K562 (cell line): ENCODE measurements around the gene KNSTRN. TPM values are rescaled to one million over a fixed set of nuclear protein-coding genes. Genes with fewer than 3 reads are reported as not detected.

ENCODE experiments used
- ATF6 ChIP-seq: sonication (generic); formaldehyde crosslinking; IDR thresholded peaks from 2 replicates; pipeline ENCODE4 v1.4.0; 2020; ENCODE audit warnings: mild to moderate bottlenecking, missing genetic modification reagents
- CC2D1A ChIP-seq: fragments of 450-650 bp; IDR thresholded peaks from 2 replicates; pipeline ENCODE4 v1.6.1; 2017; ENCODE audit warnings: mild to moderate bottlenecking
- CUX1 ChIP-seq: fragments of 200-800 bp; sonication (Bioruptor generic); IDR thresholded peaks from 2 replicates; pipeline ENCODE4 v1.6.1; 2016; ENCODE audit warnings: missing genetic modification characterization, missing compliant biosample characterization
- E2F1 ChIP-seq: sonication (generic); formaldehyde crosslinking; IDR thresholded peaks from 2 replicates; pipeline ENCODE4 v1.8.1; 2023; ENCODE audit warnings: mild to moderate bottlenecking, missing genetic modification reagents, moderate library complexity
- HMG20B ChIP-seq: fragments of 250-450 bp; sonication (Bioruptor Pico); IDR thresholded peaks from 2 replicates; pipeline ENCODE4 v1.5.0; 2021; ENCODE audit warnings: mild to moderate bottlenecking
- NFXL1 ChIP-seq: fragments of 450-650 bp; formaldehyde crosslinking; IDR thresholded peaks from 2 replicates; pipeline ENCODE4 v1.4.0; 2021; ENCODE audit warnings: mild to moderate bottlenecking
- NR1H2 ChIP-seq: sonication (generic); formaldehyde crosslinking; IDR thresholded peaks from 2 replicates; pipeline ENCODE4 v1.4.0; 2020; ENCODE audit warnings: mild to moderate bottlenecking, missing genetic modification reagents
- NR2C2 ChIP-seq, 2 experiments: fragments of 200-800 bp in 1 of 2; sonication (Bioruptor generic) in 1 of 2; sonication (generic) in 1 of 2; formaldehyde crosslinking in 1 of 2; IDR thresholded peaks; 2 replicates each; pipeline versions ENCODE4 v1.6.1 to v1.8.0; 2016 to 2022; ENCODE audit warnings: mild to moderate bottlenecking in 1 of 2, missing compliant biosample characterization in 1 of 2, missing genetic modification characterization in 1 of 2, missing genetic modification reagents in 1 of 2
- RBM14 ChIP-seq: fragments of 200-400 bp; formaldehyde crosslinking; IDR thresholded peaks from 2 replicates; pipeline ENCODE4 v1.6.1; 2018; ENCODE audit warnings: low read depth, mild to moderate bottlenecking, low read length, moderate library complexity, borderline replicate concordance; ENCODE audit not compliant: insufficient read depth
- TCF7 ChIP-seq: sonication (generic); IDR thresholded peaks from 2 replicates; pipeline ENCODE4 v1.6.1; 2016; ENCODE audit warnings: antibody characterized with exemption, borderline replicate concordance
- ZBTB1 ChIP-seq: sonication (generic); formaldehyde crosslinking; IDR thresholded peaks from 2 replicates; pipeline ENCODE4 v1.8.1; 2023; ENCODE audit warnings: missing genetic modification reagents, low read depth, mild to moderate bottlenecking, borderline replicate concordance
- ZNF184 ChIP-seq: sonication (generic); formaldehyde crosslinking; IDR thresholded peaks from 2 replicates; pipeline ENCODE4 v1.5.0; 2020; ENCODE audit warnings: missing genetic modification reagents
- ZNF76 ChIP-seq: fragments of 250-450 bp; sonication (Bioruptor Pico); IDR thresholded peaks from 2 replicates; pipeline ENCODE4 v1.4.0; 2020; ENCODE audit warnings: mild to moderate bottlenecking, moderate library complexity, borderline replicate concordance
- polyA plus RNA-seq, 8 experiments: library from polyadenylated mRNA; depleted of rRNA in 4 of 8; stranded (reverse) in 5 of 8; unstranded in 3 of 8; fragments of >200 nt; fragmentation: Nextera tagmentation in 2 of 8; fragmentation: Illumina TruSeq in 1 of 8; extraction: Ambion mirVana in 2 of 8; extraction: Trizol in 1 of 8; gene quantifications; 2 replicates each; pipeline versions ENCODE4 v1.2.1 to v1.2.3, GENCODE V29; 2011 to 2014; ENCODE audit warnings: inconsistent platforms in 1 of 8, missing spikeins in 1 of 8
- total RNA-seq, 7 experiments: library from RNA; depleted of rRNA in 6 of 7; stranded (reverse); fragments of >200 nt in 6 of 7; fragmentation: Illumina TruSeq in 2 of 7; extraction: Trizol in 2 of 7; gene quantifications; 2 replicates each; pipeline versions ENCODE4 v1.2.1 to v1.2.3, GENCODE V29; 2011 to 2021; ENCODE audit warnings: low replicate concordance in 1 of 7

The KNSTRN gene
- total and polyA plus RNA-seq, 9 of the 15 experiments (the other 6 are each of a cell fraction or from before 2014, with no cell fraction given) = 48.7 to 88.2 (median 66.3) TPM

- no peak for TF ChIP-seq CUX1
- TF ChIP-seq NR1H2 (CRISPR knock-in tag) = 0 out of 2 replicates have a peak, but pooled peaks have one; percentile 45
- TF ChIP-seq ZNF76 (CRISPR knock-in tag) = no peak
- no peak for TF ChIP-seq HMG20B
- no peak for TF ChIP-seq NR2C2 (CRISPR knock-in tag; IDR thresholded peaks at IDR 0.05)
- TF ChIP-seq NR2C2 (tag; IDR thresholded peaks at IDR 0.05) = no peak
- TF ChIP-seq ZBTB1 (CRISPR knock-in tag) = peak; percentile 88
- TF ChIP-seq ATF6 (CRISPR knock-in tag) = peak; percentile 95
- no peak for TF ChIP-seq RBM14
- TF ChIP-seq ZNF184 (CRISPR knock-in tag) = no peak
- TF ChIP-seq TCF7 = no peak
- TF ChIP-seq NFXL1 (CRISPR knock-in tag) = no peak
- TF ChIP-seq E2F1 (CRISPR knock-in tag) = no peak
- no peak for TF ChIP-seq CC2D1A
These were observed 14.6 kb upstream of the KNSTRN start (continued) for GRCh38 chr15:40367686-40368611.
